Left hindlimb (tissue), 1 donor: ENCODE results near the gene SPRN.
"Not testable (repeated sequence)": the region's sequence is repeated elsewhere in the genome, so short reads cannot be mapped to it uniquely, and the experiment has no call there.

Experiments used
- DNase-seq: peaks from one replicate; pipeline ENCODE4 v3.0.0-alpha.2; 2018

SPRN gene

DNA sequence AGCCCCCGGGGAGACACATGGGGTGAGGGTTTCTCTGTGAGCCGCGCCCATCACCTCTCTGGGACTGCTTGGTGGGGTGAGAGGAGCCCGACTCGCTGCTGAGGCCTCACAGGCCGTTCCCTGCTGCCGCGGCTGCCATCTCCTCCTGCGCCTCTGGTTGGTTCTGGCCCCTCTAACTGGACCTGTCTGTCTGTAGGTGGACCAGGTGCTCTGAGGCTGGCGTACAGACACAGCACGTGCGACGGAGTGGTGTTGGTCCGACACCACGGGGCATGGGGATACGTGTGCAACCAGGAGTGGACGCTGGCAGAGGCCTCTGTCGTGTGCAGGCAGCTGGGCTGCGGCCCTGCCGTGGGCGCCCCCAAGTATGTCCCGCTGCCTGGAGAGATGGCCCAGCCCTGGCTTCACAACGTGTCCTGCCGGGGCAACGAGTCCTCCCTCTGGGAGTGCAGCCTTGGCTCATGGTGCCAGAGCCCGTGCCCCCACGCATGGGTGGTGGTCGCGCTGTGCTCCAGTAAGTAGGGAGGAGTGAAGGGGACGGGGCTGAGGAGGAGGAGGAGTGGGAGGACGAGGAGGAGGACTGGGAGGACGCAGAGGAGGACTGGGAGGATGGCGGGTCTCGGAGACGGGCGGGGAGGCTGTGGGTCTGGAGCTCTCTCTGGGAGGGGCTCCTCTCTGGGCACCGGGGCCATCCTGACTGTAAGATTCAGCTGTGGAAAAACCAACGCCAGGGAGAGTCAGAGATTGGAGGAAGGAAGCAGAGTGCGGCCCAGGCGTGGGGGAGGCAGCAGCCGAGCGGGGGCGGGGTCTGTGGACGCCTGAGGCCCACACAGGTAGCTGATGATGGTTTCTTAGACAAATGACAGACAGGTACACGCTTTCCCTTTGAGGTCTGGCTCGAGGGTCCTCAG lies 31.9 kb upstream of the SPRN start:
- no peak for DNase-seq

DNA sequence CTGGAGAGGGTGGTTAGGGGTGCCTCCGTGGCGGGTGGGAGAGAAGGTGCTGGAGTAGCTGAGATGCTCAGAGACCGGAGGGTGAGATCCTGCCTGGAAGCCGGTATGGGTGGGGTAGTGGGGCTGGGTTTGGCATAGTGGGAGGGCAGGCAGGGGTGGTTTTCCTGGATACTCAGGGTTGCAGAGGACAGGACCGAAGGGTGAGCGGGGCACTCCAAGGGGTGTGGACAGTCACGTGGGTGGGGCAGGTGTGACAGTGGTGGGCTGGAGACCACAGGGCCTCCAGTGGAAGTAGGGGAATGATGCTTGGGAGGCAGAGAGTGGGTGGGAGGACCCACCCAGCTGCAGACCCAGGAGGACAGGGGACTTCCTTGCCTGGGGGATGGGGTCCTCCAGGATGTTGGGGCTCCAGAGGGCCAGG lies 31.2 kb upstream of the SPRN start:
- DNase-seq, result no peak

DNA sequence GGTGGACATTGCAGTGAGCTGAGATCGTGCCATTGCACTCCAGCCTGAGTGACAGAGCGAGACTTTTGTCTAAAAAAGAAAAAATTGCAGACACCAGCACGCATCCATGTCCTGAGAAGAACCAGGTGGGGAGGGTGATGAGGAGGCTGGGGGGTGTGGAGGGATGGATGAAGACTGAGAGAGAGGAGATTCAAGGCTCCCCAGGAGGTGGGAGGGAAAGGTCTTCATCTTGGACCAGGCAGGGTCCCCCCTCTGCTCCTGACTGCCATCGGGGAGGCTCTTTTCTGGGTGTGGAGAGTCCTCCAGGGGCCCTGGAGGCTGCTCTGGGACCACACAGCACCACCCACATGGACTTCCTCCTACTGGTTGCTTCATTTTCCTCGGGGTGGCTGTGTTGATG lies 30.8 kb upstream of the SPRN start:
- no peak for DNase-seq

DNA sequence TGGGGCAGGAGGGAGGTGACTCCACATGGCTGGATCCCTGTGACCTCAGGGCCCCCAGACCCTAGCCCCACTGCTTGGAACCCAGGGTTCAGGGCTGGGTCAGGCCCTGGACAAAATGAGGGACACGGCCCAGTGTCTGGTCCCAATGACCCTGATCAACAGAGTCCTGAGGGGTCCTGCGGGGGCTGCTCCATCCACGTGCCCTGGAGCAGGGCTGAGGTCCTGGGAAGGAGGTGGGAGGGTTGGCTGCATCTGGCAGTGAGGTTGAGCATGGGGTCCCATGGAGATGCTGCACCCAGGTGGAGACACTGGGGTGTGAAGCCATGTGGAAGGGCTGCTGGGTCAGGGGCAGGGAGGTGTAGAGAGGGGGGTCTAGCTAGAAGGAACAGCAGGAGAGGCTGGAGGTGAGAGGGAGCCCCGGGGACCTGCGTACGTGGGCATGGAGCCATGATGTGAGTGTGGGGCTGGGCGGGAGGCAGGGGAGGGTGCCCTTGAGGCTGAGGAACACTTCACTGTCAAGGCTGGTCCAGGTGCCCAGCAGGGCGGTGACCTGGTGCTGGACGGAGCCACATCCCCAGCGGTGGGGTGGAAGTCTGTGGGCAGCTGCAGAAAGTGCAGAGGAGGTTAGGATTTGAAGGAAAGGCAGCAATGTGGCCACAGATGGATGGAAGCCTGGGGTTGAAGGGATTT lies 29.9 kb upstream of the SPRN start:
- DNase-seq, result no peak

DNA sequence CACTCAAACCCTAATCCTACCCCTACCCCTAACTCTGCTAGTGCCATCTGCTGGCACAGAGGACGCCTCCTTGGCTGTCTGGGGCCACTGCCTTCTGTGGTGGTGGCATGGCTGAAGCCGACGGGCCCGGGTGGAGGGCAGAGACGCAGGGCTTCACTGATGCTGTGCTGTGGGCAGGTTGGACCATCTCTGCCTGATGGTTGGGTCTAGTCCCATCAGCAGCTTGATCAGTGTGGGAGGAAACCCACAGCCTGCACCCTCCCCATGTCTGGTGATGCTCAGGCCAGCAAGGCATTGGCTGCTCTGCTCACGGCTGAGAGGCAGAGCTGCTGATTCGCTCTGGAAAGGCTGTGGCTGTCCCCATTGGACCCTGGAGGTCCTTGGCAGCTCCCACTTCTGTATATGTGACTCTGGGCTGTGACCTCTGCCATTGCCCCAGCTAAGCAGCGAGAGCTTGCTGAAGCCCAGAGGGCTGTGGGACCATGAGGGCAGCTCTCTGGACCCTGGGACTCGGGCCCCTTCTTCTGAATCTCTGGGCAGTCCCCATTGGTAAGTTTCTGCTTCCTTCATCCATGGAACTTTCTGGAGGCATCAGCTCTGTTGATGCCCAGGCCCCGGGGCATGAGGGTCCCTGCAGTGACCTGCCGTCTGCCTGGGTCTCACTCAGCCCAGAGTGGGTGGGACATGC lies 29.2 kb upstream of the SPRN start, which contains the start of gene SCART1:
Gene SCART1, plus strand, starts transcription at position 430 of the 688 bp plus-strand sequence. Its CDS starts 53 bp downstream, at position 483.
- no peak for DNase-seq

DNA sequence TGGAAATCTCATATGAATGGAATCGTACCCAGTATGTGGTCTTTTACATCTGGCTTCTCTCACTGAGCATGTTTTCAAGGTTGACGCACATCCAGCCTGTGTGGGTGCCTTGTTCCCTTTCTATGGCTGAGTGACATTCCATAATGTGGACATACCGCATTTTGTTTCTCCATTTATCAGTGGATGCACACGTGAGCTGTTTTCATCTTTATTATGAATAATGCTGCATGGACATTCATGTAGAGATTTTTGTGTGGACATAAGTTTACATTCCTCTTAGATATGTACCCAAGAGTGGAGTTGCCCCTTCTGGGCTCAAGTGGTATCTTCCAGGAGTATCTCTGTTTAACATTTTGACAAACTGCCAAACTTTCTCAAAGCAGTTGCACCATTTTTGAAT lies 28.0 kb upstream of the SPRN start:
- DNase-seq, result no peak

DNA sequence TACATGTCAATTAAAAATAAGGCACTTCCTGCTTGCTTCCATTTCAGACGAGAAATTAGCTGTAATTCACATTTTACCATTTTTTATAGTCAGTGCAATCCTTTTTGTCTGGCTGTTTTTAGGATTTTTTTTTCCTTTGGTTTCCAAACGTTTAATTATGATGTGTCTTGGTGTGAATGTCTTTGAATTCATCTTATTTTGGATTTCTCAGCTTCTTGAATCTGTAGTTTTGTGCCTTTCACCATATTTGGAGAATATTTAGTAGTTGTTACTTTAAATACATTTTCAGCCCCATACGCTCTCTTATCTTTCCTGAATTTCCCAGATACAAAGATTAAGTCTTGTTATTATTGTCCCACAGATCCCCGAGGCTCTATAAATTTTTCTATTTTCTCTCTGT lies 26.9 kb upstream of the SPRN start:
- DNase-seq, result no peak

DNA sequence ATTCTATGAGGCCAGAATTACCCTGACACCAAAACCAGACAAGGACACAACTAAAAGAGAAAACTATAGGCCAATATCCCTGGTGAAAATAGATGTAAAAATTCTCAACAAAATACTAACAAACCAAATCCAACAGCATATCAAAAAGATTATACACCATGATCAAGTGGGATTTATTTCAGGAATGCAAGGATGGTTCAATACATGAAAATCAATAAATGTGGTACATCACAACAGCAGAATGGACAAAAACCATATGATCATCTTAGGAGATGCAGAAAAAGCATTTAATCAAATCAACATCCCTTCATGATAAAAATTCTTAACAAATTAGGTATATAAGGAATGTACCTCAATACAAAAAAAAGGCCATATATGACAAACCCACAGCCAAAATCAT lies 23.7 kb upstream of the SPRN start:
- no peak for DNase-seq

DNA sequence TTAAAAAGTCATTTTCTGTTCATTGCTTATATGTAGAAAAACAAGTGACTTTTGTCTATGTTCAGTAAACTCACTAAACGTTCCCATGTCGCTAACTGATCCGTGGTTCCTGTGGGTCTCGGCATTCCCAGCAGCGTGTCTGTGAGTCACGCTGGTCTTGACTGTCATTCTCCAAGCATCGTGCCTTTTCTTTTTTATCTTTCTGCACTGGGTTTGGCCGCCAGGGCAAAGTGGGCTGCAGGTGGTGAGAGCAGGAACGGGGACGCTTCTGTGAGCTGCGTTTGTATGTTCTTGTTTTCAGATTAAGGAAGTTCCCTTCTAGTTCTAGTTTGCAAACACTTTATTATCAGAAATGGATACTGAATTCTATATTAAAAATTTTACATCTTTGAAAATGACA lies 22.6 kb upstream of the SPRN start:
- no peak for DNase-seq

DNA sequence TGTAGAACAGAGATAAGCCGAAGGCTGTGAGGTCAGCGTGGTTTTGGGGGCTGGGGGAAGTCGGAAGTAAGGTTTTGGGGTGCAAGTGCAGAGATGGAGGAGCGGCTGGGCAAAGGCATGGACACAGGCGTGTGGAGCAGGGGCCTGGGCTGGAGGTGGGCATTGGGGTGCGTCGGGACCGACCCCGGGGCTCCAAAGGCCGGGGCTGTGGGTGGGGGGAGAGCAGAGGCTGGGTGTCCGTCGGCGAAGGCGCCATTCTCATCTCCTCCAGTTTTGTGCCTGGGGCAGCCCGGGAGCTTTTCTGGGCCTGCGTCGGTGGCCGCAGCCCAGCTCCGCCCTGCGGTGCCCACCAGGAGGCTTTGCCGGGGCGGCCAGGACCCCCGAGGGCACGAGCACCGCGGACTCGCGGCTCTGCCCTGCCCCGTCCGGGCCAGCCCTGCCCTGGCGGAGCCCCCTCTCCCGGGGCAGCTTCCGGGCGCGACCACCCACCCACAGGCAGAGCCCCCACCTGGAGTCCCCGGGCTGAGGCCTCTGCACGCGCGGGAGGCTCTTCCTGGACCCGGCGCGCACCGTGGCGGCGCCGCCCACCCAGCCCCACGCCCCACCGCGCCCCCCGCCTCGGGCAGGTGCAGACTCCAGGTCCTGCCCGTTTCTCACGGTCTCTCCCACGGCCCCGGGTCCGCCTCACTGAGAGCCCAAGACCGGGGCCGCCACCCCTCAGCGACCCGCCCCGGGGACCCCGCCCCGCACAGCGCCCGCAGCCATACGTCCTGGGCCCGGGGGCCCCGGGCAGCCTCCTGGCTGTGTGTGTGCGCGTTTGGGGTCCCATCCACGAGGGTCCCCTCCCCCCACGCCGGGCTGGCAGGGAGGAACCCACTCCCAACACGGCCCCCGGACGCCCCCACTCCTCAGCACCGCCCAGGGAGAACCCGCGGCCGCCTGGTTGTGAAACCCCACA lies 21.6 kb upstream of the SPRN start:
- no peak for DNase-seq

DNA sequence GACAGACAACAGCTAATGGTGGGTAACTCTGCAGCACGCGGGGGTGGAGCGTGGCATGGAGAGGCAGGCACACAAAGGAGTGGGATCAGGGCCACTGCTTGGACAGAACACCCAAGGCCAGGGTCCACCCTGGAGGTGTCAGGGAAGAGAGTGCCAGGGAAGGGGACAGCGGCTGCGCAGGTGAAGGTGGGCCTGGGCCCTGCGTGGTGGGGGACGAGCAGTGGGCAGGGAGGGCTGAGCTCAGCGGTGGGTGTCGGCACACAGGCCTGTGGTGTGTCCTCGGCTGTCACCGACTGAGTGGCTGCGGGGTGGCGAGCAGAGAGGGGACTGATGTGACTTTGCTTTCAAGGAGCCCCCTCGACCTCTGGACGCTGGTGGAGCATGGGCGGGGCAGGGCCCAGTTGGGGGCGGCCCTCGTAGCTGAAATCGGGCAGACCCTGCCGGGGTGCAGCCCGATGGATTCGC lies 20.9 kb upstream of the SPRN start:
- DNase-seq, result no peak

DNA sequence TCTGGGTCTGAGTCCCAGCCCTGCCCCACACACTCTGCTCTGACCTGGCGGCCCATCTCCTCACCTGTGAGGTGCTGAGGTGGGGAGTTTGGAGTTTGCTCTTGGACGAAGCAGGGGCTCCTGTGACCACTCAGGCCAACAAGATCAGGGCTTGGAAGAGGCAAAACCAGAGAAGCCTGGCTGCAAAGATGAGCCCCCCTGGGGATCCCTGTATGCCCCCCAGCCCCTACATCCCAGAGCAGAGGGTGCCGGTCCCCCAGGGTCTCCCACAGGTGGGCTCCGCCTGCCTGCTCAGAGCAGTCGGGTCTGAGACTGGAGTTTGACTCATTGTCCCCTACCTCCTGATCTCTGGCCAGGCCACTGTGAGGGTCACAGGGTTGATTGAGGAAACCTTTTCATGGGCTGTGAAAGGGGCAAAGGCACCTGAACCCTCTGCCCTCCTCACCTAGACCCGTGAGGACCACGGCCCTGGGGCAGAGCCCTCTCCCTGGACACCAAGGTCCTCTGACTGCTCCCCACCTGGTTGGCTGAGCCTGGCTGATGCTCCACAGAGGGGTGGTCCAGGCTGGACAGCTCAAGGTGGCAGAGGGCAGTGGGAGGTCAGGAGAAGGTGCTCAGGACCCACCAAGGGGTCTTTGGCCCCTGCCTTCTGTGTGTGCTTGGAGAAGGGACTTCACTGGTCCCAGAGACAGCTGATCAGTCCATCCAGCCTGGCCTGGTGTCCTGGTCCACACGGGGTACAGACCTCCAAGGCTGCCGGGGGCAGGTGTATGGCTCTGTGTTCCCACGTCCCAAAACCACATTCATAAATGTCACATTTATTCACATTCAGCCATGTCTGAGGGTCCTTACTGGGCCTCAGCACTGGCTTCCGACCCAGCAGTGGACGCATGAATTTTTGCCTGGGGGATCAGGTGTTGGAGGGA lies 20.2 kb upstream of the SPRN start:
- no peak for DNase-seq

DNA sequence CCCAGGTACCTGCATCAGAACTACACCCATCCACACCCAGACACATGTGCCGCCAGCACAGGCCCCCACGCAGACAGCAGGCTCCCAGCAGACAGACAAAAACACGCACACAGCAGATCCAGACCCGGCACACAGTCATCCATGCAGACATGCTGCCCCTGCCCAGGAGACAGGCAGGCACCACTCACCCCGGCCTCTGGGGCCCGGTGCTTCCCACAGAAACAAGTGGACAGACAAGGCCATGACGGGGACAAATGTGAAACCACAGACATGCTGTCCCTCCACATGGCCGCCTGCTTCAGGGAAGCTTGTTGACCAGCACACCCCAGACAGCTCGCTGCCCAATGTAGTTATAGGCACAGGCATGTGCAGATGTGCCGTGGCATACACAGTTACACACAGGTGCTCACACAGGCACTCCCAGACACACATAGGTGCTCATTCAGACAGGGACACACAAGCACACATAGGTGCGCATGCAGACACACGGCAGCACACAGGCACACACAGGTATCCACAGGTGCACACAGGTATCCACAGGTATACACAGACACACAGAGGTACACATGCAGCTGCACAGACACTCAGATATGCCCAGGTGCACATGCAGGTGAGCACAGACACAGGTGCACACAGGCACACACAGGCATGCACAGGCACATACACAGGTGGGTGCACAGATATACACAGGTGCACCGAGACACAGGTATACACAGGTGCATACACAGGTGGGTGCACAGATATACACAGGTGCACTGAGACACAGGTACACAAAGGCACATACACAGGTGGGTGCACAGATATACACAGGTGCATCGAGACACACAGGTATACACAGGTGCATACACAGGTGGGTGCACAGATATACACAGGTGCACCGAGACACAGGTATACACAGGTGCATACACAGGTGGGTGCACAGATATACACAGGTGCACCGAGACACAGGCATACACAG lies 18.8 kb upstream of the SPRN start:
- DNase-seq, result no peak

DNA sequence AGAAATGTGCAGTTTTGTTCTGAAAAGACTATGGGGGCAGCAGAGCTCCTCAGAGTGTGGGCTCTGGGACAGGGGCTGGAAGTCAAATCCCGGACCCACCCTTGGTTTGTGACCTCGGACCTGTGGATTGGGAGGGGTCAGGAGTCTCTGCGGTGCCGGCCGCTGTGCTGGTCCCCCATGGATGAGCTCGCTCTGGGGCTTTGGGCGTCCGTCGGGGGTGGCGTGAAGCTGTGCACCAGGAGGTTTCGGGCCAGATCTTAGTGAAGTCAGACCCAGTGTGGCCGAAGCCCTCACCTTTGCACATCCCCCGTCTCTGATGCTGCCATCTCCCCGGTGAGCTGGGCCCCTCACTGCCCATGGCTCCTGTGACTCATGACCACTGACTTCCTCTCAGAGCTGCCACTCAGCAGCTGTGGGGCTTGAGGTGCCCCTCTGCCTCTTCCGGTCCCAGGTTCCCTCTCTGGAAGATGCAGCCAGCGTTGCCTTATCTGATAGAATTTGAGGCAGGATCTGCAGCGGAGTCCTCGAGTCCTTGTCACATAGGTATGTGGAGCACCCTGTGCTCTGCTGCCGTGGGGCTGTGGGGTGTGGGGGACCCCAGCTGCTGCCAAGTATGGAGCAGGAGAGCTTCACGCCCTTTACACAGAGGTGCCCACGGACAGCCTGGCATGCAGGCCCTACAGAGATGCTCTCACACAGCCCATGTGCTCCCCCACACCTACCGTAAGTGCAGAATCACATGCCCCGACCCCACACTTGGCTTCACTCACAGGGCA lies 18.0 kb upstream of the SPRN start:
- DNase-seq, result no peak

DNA sequence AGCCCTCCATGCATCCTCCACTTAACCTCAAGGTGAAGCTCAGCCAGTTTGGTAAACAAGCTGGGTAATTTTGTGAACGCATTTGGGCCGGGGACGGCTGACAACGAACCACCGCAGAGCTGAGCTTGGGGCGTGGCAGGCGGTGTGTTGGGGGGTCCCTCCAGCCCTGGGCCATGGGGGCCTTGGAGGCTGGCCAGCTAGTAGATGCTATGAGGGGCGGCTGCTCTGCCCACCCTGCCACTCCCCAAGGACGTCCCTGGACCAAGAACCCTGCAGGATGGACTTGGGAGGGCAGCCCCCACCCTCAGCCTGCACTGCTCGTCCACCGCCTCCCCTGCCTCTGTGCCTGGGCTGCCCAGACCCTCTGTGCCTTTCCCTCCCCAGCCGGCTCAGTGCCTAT lies 17.4 kb upstream of the SPRN start:
- no peak for DNase-seq

DNA sequence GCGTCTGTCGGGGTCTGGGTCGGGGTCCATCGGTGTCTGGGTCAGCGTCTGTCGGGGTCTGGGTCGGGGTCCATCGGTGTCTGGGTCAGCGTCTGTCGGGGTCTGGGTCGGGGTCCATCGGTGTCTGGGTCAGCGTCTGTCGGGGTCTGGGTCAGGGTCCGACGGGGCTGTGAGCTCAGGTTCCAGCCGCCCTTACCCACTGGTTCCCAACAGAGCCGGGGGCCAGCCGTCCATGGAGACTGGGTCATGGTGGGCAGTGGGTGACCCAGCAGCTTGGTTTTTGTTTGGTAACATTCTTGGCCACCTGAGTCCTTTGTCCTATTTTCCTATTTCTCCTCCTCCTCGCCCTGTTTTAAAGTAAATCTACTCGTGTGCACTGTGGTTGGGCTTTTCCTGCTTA lies 16.9 kb upstream of the SPRN start:
- DNase-seq, result not testable (repeated sequence)

DNA sequence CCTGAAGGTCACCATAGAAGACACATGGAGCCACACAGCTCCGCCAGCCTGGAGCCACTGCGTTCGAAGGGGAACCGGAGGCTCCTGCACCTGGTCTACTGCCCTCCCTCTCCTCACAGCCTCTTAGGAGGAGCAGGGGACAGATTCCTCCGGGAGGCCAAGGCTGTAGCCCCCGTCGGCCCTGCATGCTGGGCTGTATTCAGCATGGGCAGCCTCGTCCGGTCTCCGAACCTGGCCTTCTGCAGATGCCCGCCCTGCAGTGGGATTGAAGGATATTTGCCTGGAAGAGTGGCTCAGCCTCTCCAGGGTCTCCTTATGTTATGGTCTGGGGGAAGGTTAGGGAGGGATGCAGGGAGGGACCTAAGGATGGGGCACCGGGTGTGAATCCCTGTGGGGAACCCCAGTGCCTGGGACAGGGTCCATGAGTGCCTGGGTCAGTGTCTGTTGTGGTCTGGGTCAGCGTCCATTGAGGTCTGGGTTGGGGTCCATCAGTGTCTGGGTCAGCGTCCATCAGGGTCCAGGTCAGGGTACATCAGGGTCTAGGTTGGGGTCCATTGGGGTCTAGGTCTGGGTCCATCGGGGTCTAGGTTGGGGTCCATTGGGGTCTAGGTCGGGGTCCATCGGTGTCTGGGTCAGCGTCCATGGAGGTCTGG lies 16.3 kb upstream of the SPRN start:
- DNase-seq, result no peak
